Measurements from ENCODE around the gene HCRTR1.

The HCRTR1 gene

GRCh38 chr1:31593770-31594632 lies 23.5 kb upstream of the HCRTR1 start:
- peak; percentile 95 for TF ChIP-seq CTCF (IDR thresholded peaks at IDR 0.05; ENCODE audit: insufficient read depth, low read length, poor library complexity, severe bottlenecking)
- Histone ChIP-seq H3K4me3 (replicated peaks; ENCODE audit: low read depth, low read length) (no peak overlapping the region), H3K36me3 (ENCODE audit: control insufficient read depth, insufficient read depth, low read length) (no peaks in the 10 kb centered on the region), H3K27me3 (replicated peaks; ENCODE audit: control insufficient read depth, insufficient read depth, low read length) (0 out of 2 replicates have a peak, but pooled peaks cover 2% of the 10 kb centered on the region)
- DNase-seq (ENCODE audit: extremely low read depth, insufficient read length): peak; percentile 64

- no peak for DNase-seq (ENCODE audit: extremely low read depth, insufficient read length)
- Histone ChIP-seq H3K4me3 (replicated peaks; ENCODE audit: low read depth, low read length) (no peak overlapping the region), H3K27me3 (replicated peaks; ENCODE audit: control insufficient read depth, insufficient read depth, low read length) (0 out of 2 replicates have a peak, but pooled peaks cover 2% of the 10 kb centered on the region)
These were observed 21.4 kb upstream of the HCRTR1 start for GRCh38 chr1:31595836-31596736.

GRCh38 chr1:31596737-31597097 lies 20.8 kb upstream of the HCRTR1 start:
- no peak for TF ChIP-seq CTCF (IDR thresholded peaks at IDR 0.05; ENCODE audit: insufficient read depth, low read length, poor library complexity, severe bottlenecking)
- DNase-seq (ENCODE audit: extremely low read depth, insufficient read length): peak; percentile 34
- Histone ChIP-seq H3K4me3 (replicated peaks; ENCODE audit: low read depth, low read length) (no peak overlapping the region), H3K27me3 (replicated peaks; ENCODE audit: control insufficient read depth, insufficient read depth, low read length) (0 out of 2 replicates have a peak, but pooled peaks cover 2% of the 10 kb centered on the region), H3K36me3 (ENCODE audit: control insufficient read depth, insufficient read depth, low read length) (no peaks in the 10 kb centered on the region)

More at GRCh38 chr1:31595836-31596736, 21.4 kb upstream of the HCRTR1 start:
- H3K36me3 ChIP-seq (ENCODE audit: control insufficient read depth, insufficient read depth, low read length): no peaks in the 10 kb centered on the region
- no peak for TF ChIP-seq CTCF (IDR thresholded peaks at IDR 0.05; ENCODE audit: insufficient read depth, low read length, poor library complexity, severe bottlenecking)

GRCh38 chr1:31598980-31599379 lies 18.5 kb upstream of the HCRTR1 start:
- Histone ChIP-seq H3K4me3 (replicated peaks; ENCODE audit: low read depth, low read length) (no peak overlapping the region), H3K36me3 (ENCODE audit: control insufficient read depth, insufficient read depth, low read length) (no peaks in the 10 kb centered on the region), H3K27me3 (replicated peaks; ENCODE audit: control insufficient read depth, insufficient read depth, low read length) (no peaks in the 10 kb centered on the region)
- no peak for DNase-seq (ENCODE audit: extremely low read depth, insufficient read length)
- no peak for TF ChIP-seq CTCF (IDR thresholded peaks at IDR 0.05; ENCODE audit: insufficient read depth, low read length, poor library complexity, severe bottlenecking)

- TF ChIP-seq CTCF (IDR thresholded peaks at IDR 0.05; ENCODE audit: insufficient read depth, low read length, poor library complexity, severe bottlenecking): no peak
- no peaks in the 10 kb centered on the region for H3K36me3 ChIP-seq (ENCODE audit: control insufficient read depth, insufficient read depth, low read length)
- H3K4me3 ChIP-seq (replicated peaks; ENCODE audit: low read depth, low read length): no peak overlapping the region
- no peak for DNase-seq (ENCODE audit: extremely low read depth, insufficient read length)
- H3K27me3 ChIP-seq (replicated peaks; ENCODE audit: control insufficient read depth, insufficient read depth, low read length): no peaks in the 10 kb centered on the region
These were observed 16.8 kb upstream of the HCRTR1 start for GRCh38 chr1:31600641-31601040.

Data from GM06990 (cell line).